ENCODE measurements around the gene CNR2. TPM values are rescaled to one million over a fixed set of nuclear protein-coding genes. Genes with fewer than 3 reads are reported as not detected.

Gene CNR2
- polyA plus RNA-seq, 3 donors: 0.03 to 0.12 (median 0.11) TPM

DNA sequence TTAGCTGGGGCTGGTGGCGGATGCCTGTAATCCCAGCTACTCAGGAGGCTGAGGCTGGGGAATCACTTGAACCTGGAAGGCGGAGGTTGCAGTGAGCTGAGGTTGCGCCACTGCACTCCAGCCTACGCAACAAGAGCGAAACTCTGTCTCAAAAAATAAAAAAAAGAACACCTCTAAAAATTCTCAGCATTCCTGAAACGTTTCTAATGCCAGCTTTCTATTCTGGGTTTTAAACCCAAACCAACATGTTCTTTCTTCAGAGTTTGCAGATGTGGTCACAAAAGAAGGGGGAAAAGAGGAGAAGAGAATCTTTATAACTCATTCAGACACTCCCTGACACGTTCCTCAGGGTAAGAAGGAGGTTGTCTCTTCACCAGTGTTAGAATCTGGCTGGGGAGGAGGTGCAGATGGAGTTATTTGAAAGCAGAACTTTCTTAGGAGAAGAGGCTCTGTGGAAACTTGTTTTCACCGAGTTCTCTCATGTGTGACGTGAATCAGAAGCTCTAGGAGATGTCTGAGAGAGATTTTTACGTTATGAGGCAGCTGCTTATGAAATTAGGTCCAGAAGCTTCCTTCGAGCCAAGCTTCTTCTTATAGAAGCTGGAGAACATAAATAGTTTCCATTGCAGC is 17.8 kb upstream of the CNR2 start:
- no peaks in the 10 kb centered on the region for H4K20me1 ChIP-seq (ENCODE audit: insufficient read depth, low read length)
- H3K27me3 Mint-ChIP-seq (ENCODE audit: low read depth in 3 of 3): peaks cover 0 to 5% (median 2%) of the 10 kb centered on the region in 3 donors
- H3K9me3 Mint-ChIP-seq: no peaks in the 10 kb centered on the region
- no peak overlapping the region for H3K9ac ChIP-seq (ENCODE audit: insufficient read depth, low read length, poor library complexity, severe bottlenecking)
- H3K79me2 ChIP-seq (ENCODE audit: insufficient read depth, low read length): no peaks in the 10 kb centered on the region
- no peaks in the 10 kb centered on the region for H3K36me3 Mint-ChIP-seq
- 19% methylated on average over 3 of the region's 11 CpGs for WGBS (ENCODE audit: insufficient coverage)
- peak overlapping the region in 2 of 3 experiments; percentile 13 to 30 for H3K4me3 ChIP-seq (replicated peaks in 1 of 3; ENCODE audit: low read depth in 2 of 3, low read length in 3 of 3)
- peaks cover 15 to 16% of the 10 kb centered on the region in 2 donors for H3K4me1 ChIP-seq (ENCODE audit: control insufficient read depth in 1 of 2, insufficient read depth in 2 of 2, low read length in 2 of 2)
- intact Hi-C loops (cut with micrococcal nuclease): no loop called here
- peaks cover 18% of the 10 kb centered on the region for H3K4me1 Mint-ChIP-seq
- TF ChIP-seq, protein P1, sequence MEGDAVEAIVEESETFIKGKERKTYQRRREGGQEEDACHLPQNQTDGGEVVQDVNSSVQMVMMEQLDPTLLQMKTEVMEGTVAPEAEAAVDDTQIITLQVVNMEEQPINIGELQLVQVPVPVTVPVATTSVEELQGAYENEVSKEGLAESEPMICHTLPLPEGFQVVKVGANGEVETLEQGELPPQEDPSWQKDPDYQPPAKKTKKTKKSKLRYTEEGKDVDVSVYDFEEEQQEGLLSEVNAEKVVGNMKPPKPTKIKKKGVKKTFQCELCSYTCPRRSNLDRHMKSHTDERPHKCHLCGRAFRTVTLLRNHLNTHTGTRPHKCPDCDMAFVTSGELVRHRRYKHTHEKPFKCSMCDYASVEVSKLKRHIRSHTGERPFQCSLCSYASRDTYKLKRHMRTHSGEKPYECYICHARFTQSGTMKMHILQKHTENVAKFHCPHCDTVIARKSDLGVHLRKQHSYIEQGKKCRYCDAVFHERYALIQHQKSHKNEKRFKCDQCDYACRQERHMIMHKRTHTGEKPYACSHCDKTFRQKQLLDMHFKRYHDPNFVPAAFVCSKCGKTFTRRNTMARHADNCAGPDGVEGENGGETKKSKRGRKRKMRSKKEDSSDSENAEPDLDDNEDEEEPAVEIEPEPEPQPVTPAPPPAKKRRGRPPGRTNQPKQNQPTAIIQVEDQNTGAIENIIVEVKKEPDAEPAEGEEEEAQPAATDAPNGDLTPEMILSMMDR (IDR thresholded peaks at IDR 0.05): no peak
- peak overlapping the region; percentile 65 for H2AFZ ChIP-seq (ENCODE audit: insufficient read depth, low read depth, low read length, poor library complexity, severe bottlenecking)
- peak overlapping the region in 1 of 2 donors; percentile 37 for H3K27ac ChIP-seq (ENCODE audit: low read depth in 1 of 2, low read length in 2 of 2)
- H3K4me3 Mint-ChIP-seq: peak overlapping the region in 1 of 2 donors; percentile 83
- DNase-seq: peak in 2 of 3 donors; percentile 17 to 39
- H3K4me2 ChIP-seq (replicated peaks; ENCODE audit: extremely low read depth, low read length, poor library complexity, severe bottlenecking): peak overlapping the region; percentile 33
- H3K9me3 ChIP-seq (replicated peaks in 1 of 2; ENCODE audit: control insufficient read depth in 1 of 2, insufficient read depth in 1 of 2, low read length in 2 of 2): no peaks in the 10 kb centered on the region
- H3K27me3 ChIP-seq (ENCODE audit: control insufficient read depth in 2 of 2, insufficient read depth in 2 of 2, low read length in 2 of 2): no peaks in the 10 kb centered on the region
- H3K27ac Mint-ChIP-seq: peak overlapping the region; percentile 6 to 84 (median 64)
- no peaks in the 10 kb centered on the region for H3K36me3 ChIP-seq (replicated peaks in 1 of 2; ENCODE audit: control insufficient read depth in 1 of 2, insufficient read depth in 2 of 2, low read length in 2 of 2)

DNA sequence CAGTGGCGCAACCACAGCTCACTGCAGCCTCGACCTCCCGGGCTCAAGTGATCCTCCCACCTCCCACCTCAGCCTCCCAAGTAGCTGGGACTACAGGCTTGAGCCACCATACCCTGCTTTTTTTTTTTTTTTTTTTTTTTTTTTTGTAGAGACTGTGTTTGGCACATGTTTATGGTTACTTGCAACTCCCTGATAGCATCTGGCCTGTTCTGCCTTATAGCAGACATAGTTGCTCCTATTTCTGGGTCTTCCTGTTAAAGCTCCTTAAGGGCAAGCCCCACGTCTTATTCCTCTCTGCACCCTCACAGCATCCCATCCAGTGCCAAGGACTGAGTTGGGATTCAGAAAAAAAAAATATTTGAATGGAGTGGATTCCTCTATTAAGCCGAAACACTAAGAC is 17.1 kb upstream of the CNR2 start:
- H4K20me1 ChIP-seq (ENCODE audit: insufficient read depth, low read length): no peaks in the 10 kb centered on the region
- no peaks in the 10 kb centered on the region for H3K9me3 ChIP-seq (replicated peaks in 1 of 2; ENCODE audit: control insufficient read depth in 1 of 2, insufficient read depth in 1 of 2, low read length in 2 of 2)
- peak overlapping the region in 1 of 3 experiments; percentile 30 for H3K4me3 ChIP-seq (replicated peaks in 1 of 3; ENCODE audit: low read depth in 2 of 3, low read length in 3 of 3)
- Mint-ChIP-seq H3K4me3 (no peak overlapping the region), H3K27ac (peak overlapping the region in 1 of 7 donors; percentile 75), H3K27me3 (ENCODE audit: low read depth in 3 of 3) (peaks cover 0 to 5% (median 2%) of the 10 kb centered on the region in 3 donors), H3K9me3 (no peaks in the 10 kb centered on the region), H3K36me3 (no peaks in the 10 kb centered on the region), H3K4me1 (peaks cover 18% of the 10 kb centered on the region)
- H3K4me1 ChIP-seq (ENCODE audit: control insufficient read depth in 1 of 2, insufficient read depth in 2 of 2, low read length in 2 of 2): peaks cover 15 to 16% of the 10 kb centered on the region in 2 donors
- H3K4me2 ChIP-seq (replicated peaks; ENCODE audit: extremely low read depth, low read length, poor library complexity, severe bottlenecking): no peak overlapping the region
- intact Hi-C loops (cut with micrococcal nuclease): no loop called here
- H3K27ac ChIP-seq (ENCODE audit: low read depth in 1 of 2, low read length in 2 of 2): no peak overlapping the region
- no peak for DNase-seq
- H2AFZ ChIP-seq (ENCODE audit: insufficient read depth, low read depth, low read length, poor library complexity, severe bottlenecking): no peak overlapping the region
- H3K27me3 ChIP-seq (ENCODE audit: control insufficient read depth in 2 of 2, insufficient read depth in 2 of 2, low read length in 2 of 2): no peaks in the 10 kb centered on the region
- no peaks in the 10 kb centered on the region for H3K79me2 ChIP-seq (ENCODE audit: insufficient read depth, low read length)
- WGBS (ENCODE audit: insufficient coverage): 67% methylated on average over 2 of the region's 5 CpGs
- no peaks in the 10 kb centered on the region for H3K36me3 ChIP-seq (replicated peaks in 1 of 2; ENCODE audit: control insufficient read depth in 1 of 2, insufficient read depth in 2 of 2, low read length in 2 of 2)
- TF ChIP-seq, protein P1 (IDR thresholded peaks at IDR 0.05): no peak
- no peak overlapping the region for H3K9ac ChIP-seq (ENCODE audit: insufficient read depth, low read length, poor library complexity, severe bottlenecking)
